ENCODE measurements around the gene CSNK2A3.

DNA sequence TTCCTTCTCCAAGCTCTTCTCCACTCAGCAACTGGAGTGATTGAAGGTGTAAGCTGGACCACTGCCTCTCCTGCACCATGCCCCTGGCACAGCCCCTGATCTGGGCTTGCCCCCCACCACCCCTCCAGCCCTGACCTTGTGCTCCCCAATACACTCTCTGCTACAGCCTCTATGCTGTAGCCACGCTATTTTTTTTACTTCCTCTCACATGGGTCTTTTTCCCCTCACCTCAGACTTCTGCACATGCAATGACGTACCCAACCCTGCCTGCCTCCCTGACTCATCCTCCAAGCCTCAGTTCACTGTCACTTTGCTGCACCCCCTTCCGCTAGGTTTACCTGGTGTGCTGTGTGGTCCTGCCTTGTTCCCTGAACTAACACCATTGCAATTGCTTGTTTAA, 9.0 kb downstream of the CSNK2A3 start:
- TF ChIP-seq, protein P1, sequence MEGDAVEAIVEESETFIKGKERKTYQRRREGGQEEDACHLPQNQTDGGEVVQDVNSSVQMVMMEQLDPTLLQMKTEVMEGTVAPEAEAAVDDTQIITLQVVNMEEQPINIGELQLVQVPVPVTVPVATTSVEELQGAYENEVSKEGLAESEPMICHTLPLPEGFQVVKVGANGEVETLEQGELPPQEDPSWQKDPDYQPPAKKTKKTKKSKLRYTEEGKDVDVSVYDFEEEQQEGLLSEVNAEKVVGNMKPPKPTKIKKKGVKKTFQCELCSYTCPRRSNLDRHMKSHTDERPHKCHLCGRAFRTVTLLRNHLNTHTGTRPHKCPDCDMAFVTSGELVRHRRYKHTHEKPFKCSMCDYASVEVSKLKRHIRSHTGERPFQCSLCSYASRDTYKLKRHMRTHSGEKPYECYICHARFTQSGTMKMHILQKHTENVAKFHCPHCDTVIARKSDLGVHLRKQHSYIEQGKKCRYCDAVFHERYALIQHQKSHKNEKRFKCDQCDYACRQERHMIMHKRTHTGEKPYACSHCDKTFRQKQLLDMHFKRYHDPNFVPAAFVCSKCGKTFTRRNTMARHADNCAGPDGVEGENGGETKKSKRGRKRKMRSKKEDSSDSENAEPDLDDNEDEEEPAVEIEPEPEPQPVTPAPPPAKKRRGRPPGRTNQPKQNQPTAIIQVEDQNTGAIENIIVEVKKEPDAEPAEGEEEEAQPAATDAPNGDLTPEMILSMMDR (IDR thresholded peaks at IDR 0.05; ENCODE audit: insufficient read depth, low read depth, low read length), result no peak
- TF ChIP-seq EZH2 (IDR thresholded peaks at IDR 0.05; ENCODE audit: insufficient read depth, low read length), result no peak

All from astrocyte (in vitro differentiated cells and primary cell).